NCI-H2029 (cell line): Measurements from ENCODE around the gene JAKMIP1.

Experiments used
- DNase-seq: peaks from one replicate; lab custom pipeline; 2025; lab: John Stamatoyannopoulos, UW

Gene JAKMIP1

GRCh38 chr4:5992171-5992827 is 208.1 kb downstream of the JAKMIP1 start:
- no peak for DNase-seq

GRCh38 chr4:5991405-5991804 is 208.9 kb downstream of the JAKMIP1 start:
- no peak for DNase-seq

- no peak for DNase-seq
These were observed 209.7 kb downstream of the JAKMIP1 start for GRCh38 chr4:5990446-5991160.

GRCh38 chr4:5989236-5990225 is 210.8 kb downstream of the JAKMIP1 start:
- DNase-seq = no peak

- DNase-seq = no peak
These were observed 212.1 kb downstream of the JAKMIP1 start for GRCh38 chr4:5988086-5988845.

GRCh38 chr4:5984843-5985242 is 215.5 kb downstream of the JAKMIP1 start:
- no peak for DNase-seq

- no peak for DNase-seq
These were observed 218.0 kb downstream of the JAKMIP1 start for GRCh38 chr4:5982156-5982973.

GRCh38 chr4:5980436-5981155 is 219.8 kb downstream of the JAKMIP1 start:
- DNase-seq = no peak

- peak; percentile 39 for DNase-seq
These were observed 220.4 kb downstream of the JAKMIP1 start for GRCh38 chr4:5979981-5980380.

- no peak for DNase-seq
These were observed 223.4 kb downstream of the JAKMIP1 start for GRCh38 chr4:5976921-5977320.

GRCh38 chr4:5976431-5976830 is 223.9 kb downstream of the JAKMIP1 start:
- no peak for DNase-seq
